HG03520 (cell line): Measurements from ENCODE around the gene PCLO.
"Not testable (repeated sequence)": the region's sequence is repeated elsewhere in the genome, so short reads cannot be mapped to it uniquely, and the experiment has no call there.

ENCODE experiments used
- ATAC-seq: cut with Tn5 transposase; IDR thresholded peaks from one replicate; pipeline ENCODE4 v1.9.1; 2021; ENCODE audit warnings: mild to moderate bottlenecking, moderate library complexity; ENCODE audit not compliant: unreplicated experiment

Gene PCLO

GRCh38 chr7:83053965-83054364 is 108.7 kb downstream of the PCLO start:
- ATAC-seq, result no peak

GRCh38 chr7:83040484-83040883 is 122.2 kb downstream of the PCLO start:
- no peak for ATAC-seq

- no peak for ATAC-seq
These were observed 123.9 kb downstream of the PCLO start for GRCh38 chr7:83038787-83039186.

DNA sequence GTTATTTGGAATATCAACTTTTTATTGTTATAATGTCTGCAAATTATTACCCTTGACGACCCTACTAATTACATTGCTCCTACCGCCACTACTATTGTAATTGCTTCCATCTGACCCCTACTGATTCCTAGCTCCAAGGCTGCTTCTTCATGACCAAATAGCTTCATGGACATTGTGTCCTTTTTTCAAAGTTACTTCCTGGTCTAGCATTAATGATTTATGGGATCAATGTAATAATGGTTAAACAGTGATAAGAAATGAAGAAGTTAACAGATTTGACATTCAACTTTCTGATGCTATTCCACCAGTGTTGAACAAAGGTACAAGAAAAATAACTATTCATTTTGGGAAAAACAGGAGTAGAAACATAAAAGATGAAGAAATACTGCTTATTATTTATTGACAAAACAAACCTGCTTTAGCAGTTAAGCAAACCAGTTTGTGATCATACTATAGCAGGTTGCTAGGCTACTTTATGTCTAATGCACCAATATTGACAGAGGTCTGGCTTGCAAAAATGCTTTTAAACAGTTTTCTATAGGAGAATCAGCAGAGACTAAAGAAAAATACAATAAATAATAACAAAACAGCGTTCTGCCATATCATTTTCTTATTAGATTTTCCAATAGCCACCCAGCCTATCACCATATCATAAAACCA is 125.8 kb downstream of the PCLO start:
- ATAC-seq, result no peak

DNA sequence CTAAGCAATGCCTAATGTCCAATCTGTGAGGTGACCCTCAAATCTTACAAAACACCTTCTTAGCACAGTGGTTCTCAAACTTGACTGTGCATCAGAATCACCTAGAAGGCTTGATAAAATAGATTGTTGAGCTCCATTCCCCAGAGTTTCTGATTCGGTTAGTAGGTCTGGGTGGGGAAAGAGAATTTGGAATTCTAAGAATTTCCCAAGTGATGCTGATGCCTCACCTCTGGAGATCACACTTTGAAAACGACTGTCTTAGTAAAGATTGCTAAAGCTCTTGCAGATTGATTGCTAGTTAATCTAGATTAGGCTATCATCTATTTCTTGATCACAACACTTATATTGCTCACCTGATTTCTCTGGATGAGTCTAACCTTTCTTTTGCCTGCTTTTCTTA is 126.6 kb downstream of the PCLO start:
- no peak for ATAC-seq

- no peak for ATAC-seq
These were observed 130.5 kb downstream of the PCLO start for GRCh38 chr7:83032195-83032594.

DNA sequence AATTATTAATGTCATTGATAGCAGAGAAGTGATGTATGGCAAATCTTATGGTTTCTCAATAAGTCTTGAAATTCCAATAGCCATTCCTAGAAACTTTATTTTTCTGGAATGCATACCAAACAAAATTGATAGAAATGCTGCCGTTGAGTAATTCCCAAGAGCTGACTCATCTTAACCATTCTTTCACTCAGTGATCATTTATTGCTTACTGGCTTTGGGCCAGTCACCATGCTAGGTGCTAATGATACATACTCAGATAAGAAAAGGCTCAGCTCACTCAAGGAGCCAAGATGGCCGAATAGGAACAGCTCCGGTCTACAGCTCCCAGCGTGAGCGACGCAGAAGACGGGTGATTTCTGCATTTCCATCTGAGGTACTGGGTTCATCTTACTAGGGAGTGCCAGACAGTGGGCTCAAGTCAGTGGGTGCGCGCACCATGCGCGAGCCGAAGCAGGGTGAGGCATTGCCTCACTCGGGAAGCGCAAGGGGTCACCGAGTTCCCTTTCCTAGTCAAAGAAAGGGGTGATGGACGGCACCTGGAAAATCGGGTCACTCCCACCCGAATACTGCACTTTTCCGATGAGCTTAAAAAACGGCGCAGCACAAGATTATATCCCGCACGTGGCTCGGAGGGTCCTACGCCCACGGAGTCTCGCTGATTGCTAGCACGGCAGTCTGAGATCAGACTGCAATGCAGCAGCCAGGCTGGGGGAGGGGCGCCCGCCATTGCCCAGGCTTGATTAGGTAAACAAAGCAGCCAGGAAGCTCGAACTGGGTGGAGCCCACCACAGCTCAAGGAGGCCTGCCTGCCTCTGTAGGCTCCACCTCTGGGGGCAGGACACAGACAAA is 138.6 kb downstream of the PCLO start:
- ATAC-seq, result not testable (repeated sequence)

DNA sequence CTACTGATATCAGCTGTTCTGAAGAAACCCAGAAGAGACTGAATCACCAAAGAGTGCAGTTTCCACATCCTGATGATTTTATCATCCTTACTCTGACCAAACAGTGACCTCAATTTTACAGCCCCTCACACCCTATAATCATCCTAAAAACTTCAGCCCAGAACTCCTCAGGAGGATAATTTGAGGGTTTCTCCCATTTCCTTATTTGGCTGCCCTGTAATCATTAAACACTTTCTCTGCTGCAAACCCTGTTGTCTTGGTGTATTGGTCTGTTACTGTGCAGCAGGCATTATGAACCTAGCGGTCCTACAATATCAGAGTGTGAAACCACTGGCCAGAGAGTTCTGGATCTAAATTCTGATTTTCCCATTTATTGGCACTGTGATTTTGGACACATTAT is 141.7 kb downstream of the PCLO start:
- no peak for ATAC-seq

- no peak for ATAC-seq
These were observed 142.5 kb downstream of the PCLO start for GRCh38 chr7:83020161-83020560.

GRCh38 chr7:83015916-83016315 is 146.8 kb downstream of the PCLO start:
- no peak for ATAC-seq

- ATAC-seq, result no peak
These were observed 148.1 kb downstream of the PCLO start for GRCh38 chr7:83014546-83014945.

GRCh38 chr7:83011954-83012353 is 150.7 kb downstream of the PCLO start:
- ATAC-seq, result no peak

- no peak for ATAC-seq
These were observed 157.3 kb downstream of the PCLO start for GRCh38 chr7:83005410-83005809.

- ATAC-seq, result no peak
These were observed 161.2 kb downstream of the PCLO start for GRCh38 chr7:83001362-83002040.

DNA sequence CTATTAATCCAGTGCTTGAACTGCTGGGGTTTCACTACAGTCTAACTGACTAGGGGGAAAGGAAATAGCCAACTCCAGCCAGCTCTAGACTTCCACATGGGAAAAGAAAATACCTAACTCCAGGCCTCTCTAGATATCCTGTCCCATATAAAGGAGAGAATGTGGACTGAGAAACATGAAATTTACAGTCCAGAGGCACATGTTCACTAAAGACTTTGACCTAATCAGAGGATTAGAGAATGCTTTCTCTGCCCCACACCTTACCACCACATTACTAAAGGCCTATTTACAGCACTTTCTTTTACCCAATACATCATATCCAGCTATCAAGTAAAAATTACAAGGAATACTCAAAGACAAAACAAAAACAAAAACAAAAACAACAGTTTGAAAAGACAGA is 164.2 kb downstream of the PCLO start:
- no peak for ATAC-seq

- ATAC-seq, result no peak
These were observed 177.4 kb downstream of the PCLO start for GRCh38 chr7:82985144-82985802.

GRCh38 chr7:82980130-82980788 is 182.4 kb downstream of the PCLO start:
- no peak for ATAC-seq

DNA sequence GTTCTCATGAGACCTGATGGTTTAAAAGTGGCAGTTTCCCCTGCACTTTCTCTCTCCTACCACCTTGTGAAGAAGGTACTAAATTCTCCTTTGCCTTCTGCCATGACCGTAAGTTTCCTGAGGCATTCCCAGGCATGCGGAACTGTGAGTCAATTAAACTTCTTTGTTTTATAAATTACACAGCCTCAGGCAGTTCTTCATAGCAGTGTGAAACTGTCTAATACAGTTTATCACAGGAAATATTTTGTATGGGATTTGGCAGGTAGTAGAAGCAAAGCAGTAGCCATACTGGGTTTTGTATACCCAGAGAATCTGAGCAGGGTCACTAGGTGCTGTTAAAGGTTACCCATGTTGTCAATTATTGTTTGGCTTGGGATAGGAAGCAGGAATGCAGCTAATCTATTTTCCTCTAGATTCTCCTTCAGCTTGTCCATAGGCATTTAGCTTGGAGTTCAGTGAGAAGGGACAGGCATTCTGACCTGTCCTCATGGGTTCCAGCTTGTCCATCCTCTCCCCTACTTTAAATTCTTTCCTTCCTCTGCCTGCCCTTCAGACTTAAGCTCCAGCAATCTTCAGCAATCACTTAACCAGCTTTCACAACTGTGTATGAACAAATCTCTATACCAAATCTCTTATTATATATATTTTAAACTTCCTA is 186.7 kb downstream of the PCLO start:
- no peak for ATAC-seq

- no peak for ATAC-seq
These were observed 190.5 kb downstream of the PCLO start for GRCh38 chr7:82972135-82972534.
